B cell (primary cell): Measurements from ENCODE around the gene STK17B. TPM values are rescaled to one million over a fixed set of nuclear protein-coding genes. Genes with fewer than 3 reads are reported as not detected.
A peak's percentile ranks its signal among the peaks of the same experiment; 100 is the strongest.

Experiments
- ATAC-seq: fragments of 200-7000 bp; cut with Tn5 transposase; one replicate; pipeline ENCODE4 v1.10.0; 2021; ENCODE audit warnings: low read depth, mild to moderate bottlenecking, moderate number of reproducible peaks, moderate library complexity
- CTCF ChIA-PET: fragments of 350-600 bp; sonication (Branson Sonifier 250); formaldehyde crosslinking; loops from one replicate; lab custom pipeline; 2021; ENCODE audit warnings: antibody characterized with exemption, inconsistent platforms; lab: Charles Lee
- POLR2A ChIA-PET: fragments of 350-600 bp; sonication (Branson Sonifier 250); formaldehyde crosslinking; loops from one replicate; lab custom pipeline; 2021; ENCODE audit warnings: antibody characterized with exemption; lab: Charles Lee
- DNase-seq: peaks from one replicate; pipeline ENCODE4 v3.0.0; 2013
- H2AFZ ChIP-seq: 2 replicates; pipeline ENCODE4 v1.6.1; 2012; ENCODE audit warnings: mild to moderate bottlenecking, low read depth, low read length; ENCODE audit not compliant: insufficient read depth, poor library complexity, severe bottlenecking
- H3K27ac ChIP-seq, 2 donors: 1 replicate in 1 of 2; 2 replicates in 1 of 2; pipeline ENCODE4 v1.5.1; 2012 to 2013; ENCODE audit warnings: low read length in 2 of 2, mild to moderate bottlenecking in 2 of 2, moderate library complexity in 1 of 2
- H3K27me3 ChIP-seq, 4 experiments: fragments of 200-600 bp in 1 of 4; sonication (generic) in 1 of 4; replicated peaks in 1 of 4; 1 replicate in 2 of 4; 2 replicates in 2 of 4; pipeline versions ENCODE4 v1.6.1 to v1.7.0; 2013 to 2016; ENCODE audit warnings: low read length in 3 of 4, mild to moderate bottlenecking in 2 of 4, mixed read lengths in 1 of 4, moderate library complexity in 1 of 4; ENCODE audit not compliant: insufficient read depth in 4 of 4, control insufficient read depth in 3 of 4; ENCODE audit errors: control extremely low read depth in 1 of 4
- H3K36me3 ChIP-seq, 2 experiments: replicated peaks in 1 of 2; 1 replicate in 1 of 2; 2 replicates in 1 of 2; pipeline versions ENCODE4 v1.6.1 to v1.7.1; 2013; ENCODE audit warnings: low read length in 1 of 2; ENCODE audit not compliant: insufficient read depth in 2 of 2, control insufficient read depth in 1 of 2; ENCODE audit errors: control extremely low read depth in 1 of 2, extremely low read depth in 1 of 2
- H3K4me1 ChIP-seq, 2 donors: fragments of 200-600 bp in 1 of 2; sonication (generic) in 1 of 2; 1 replicate in 1 of 2; 2 replicates in 1 of 2; pipeline versions ENCODE4 v1.5.1 to v1.6.1; 2013 to 2017; ENCODE audit warnings: low read length in 2 of 2; ENCODE audit not compliant: control insufficient read depth in 2 of 2, insufficient read depth in 2 of 2
- H3K4me2 ChIP-seq: replicated peaks from 2 replicates; pipeline ENCODE3; 2012; ENCODE audit warnings: mild to moderate bottlenecking, low read depth, low read length; ENCODE audit not compliant: poor library complexity, severe bottlenecking
- H3K4me3 ChIP-seq, 5 experiments: fragments of 200-600 bp in 1 of 5; sonication (generic) in 1 of 5; 1 replicate in 3 of 5; 2 replicates in 2 of 5; pipeline versions ENCODE4 v1.5.1 to v1.7.0; 2011 to 2016; ENCODE audit warnings: low read length in 4 of 5, mild to moderate bottlenecking in 4 of 5, low read depth in 2 of 5, control low read depth in 1 of 5, moderate library complexity in 1 of 5; ENCODE audit not compliant: insufficient read depth in 1 of 5; ENCODE audit errors: control extremely low read depth in 1 of 5, extremely low read depth in 1 of 5
- H3K79me2 ChIP-seq: fragments of 200-600 bp; sonication (generic); one replicate; pipeline ENCODE4 v1.6.0; 2016; ENCODE audit warnings: low read length; ENCODE audit not compliant: control insufficient read depth, insufficient read depth
- H3K9ac ChIP-seq: fragments of 200-600 bp; sonication (generic); 2 replicates; pipeline ENCODE4 v1.6.1; 2017; ENCODE audit warnings: mild to moderate bottlenecking, low read length, moderate library complexity
- H3K9me3 ChIP-seq, 3 donors: one replicate each; pipeline versions ENCODE4 v1.6.1 to v1.7.1; 2013; ENCODE audit warnings: low read length in 2 of 3; ENCODE audit not compliant: control insufficient read depth in 2 of 3, insufficient read depth in 1 of 3; ENCODE audit errors: control extremely low read depth in 1 of 3
- H4K20me1 ChIP-seq: 2 replicates; pipeline ENCODE4 v1.6.0; 2012; ENCODE audit warnings: mild to moderate bottlenecking, low read length; ENCODE audit not compliant: insufficient read depth, control insufficient read depth, poor library complexity, severe bottlenecking
- H3K27ac Mint-ChIP-seq: one replicate; pipeline ENCODE4 v1.8.0; 2021; ENCODE audit warnings: mixed read lengths
- H3K27me3 Mint-ChIP-seq: one replicate; pipeline ENCODE4 v1.8.0; 2021; ENCODE audit warnings: mixed read lengths
- H3K4me1 Mint-ChIP-seq: one replicate; pipeline ENCODE4 v1.8.0; 2021; ENCODE audit warnings: mixed read lengths
- H3K4me3 Mint-ChIP-seq: one replicate; pipeline ENCODE4 v1.8.0; 2021; ENCODE audit warnings: mixed read lengths
- H3K9me3 Mint-ChIP-seq: one replicate; pipeline ENCODE4 v1.8.0; 2022; ENCODE audit warnings: mixed read lengths; ENCODE audit not compliant: insufficient read depth
- EZH2 ChIP-seq: IDR thresholded peaks from 2 replicates; pipeline ENCODE4 v1.6.1; 2012; ENCODE audit warnings: borderline replicate concordance, low read depth, mild to moderate bottlenecking, moderate library complexity, low read length; ENCODE audit not compliant: insufficient read depth, poor library complexity, severe bottlenecking
- whole genome bisulfite sequencing: methylation state at CpG from one replicate; pipeline ENCODE4 v1.1.5; 2013; ENCODE audit warnings: missing lambda C conversion rate; ENCODE audit not compliant: insufficient coverage; 5-methylcytosine and 5-hydroxymethylcytosine counted together
- intact Hi-C: fragments of 100-400 bp; cut with micrococcal nuclease; formaldehyde crosslinking; loops from one replicate; pipeline ENCODE4 v1.10.0; 2022
- polyA plus RNA-seq: library from polyadenylated mRNA; depleted of rRNA; stranded (reverse); fragments of >200 nt; gene quantifications from 2 replicates; pipeline ENCODE4 v1.2.3, GENCODE V29; 2012
- total RNA-seq, 2 donors: library from RNA; stranded (reverse); fragments of 120-200 nt in 1 of 2; gene quantifications; 1 replicate in 1 of 2; 2 replicates in 1 of 2; pipeline versions ENCODE4 v1.2.3 to v1.2.4, GENCODE V29; 2013 to 2022
- TF ChIP-seq, protein P1 (sequence below): fragments of 200-600 bp; IDR thresholded peaks from one replicate; pipeline ENCODE4 v1.8.0; 2022; ENCODE audit warnings: antibody characterized with exemption, mild to moderate bottlenecking

STK17B gene
- total and polyA plus RNA-seq, 2 donors (not counting 1 experiment from before 2014, with no cell fraction given) = 120 to 249 TPM

DNA sequence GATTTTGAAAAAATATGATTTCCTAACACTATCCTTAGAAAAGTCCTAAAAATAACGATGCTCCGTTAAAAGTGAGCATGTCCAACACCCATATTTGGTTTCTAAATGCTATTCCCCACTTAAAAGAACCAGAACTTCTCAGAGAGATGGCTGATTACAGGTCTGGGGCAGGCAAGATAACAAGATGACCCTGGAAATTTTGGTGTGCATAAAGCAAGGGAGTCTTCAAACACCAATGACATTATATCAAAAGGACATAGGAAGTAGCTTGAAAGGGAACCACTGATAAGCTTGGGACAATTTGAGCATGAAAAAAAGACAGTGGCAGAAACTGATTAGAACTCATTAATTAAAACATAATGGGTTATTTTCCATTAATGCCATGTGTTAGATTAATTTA, 17.9 kb downstream of the STK17B start:
- Mint-ChIP-seq H3K4me3 (no peak overlapping the region), H3K9me3 (no peaks in the 10 kb centered on the region), H3K4me1 (peaks cover 68% of the 10 kb centered on the region), H3K27ac (peak overlapping the region; percentile 68), H3K27me3 (no peaks in the 10 kb centered on the region)
- Histone ChIP-seq H3K36me3 (peaks cover 20 to 72% of the 10 kb centered on the region in 2 experiments), H3K27ac (peak overlapping the region in 1 of 2 donors; percentile 23), H3K9me3 (peaks cover 0 to 9% (median 0%) of the 10 kb centered on the region in 3 donors), H3K9ac (no peak overlapping the region), H3K27me3 (no peaks in the 10 kb centered on the region), H4K20me1 (peaks cover 16% of the 10 kb centered on the region), H3K4me2 (no peak overlapping the region), H3K4me3 (no peak overlapping the region), H3K4me1 (peaks cover 37 to 77% of the 10 kb centered on the region in 2 donors), H3K79me2 (peaks cover 100% of the 10 kb centered on the region), H2AFZ (no peak overlapping the region)
- no peak for ATAC-seq
- TF ChIP-seq EZH2 = no peak
- TF ChIP-seq, protein P1, sequence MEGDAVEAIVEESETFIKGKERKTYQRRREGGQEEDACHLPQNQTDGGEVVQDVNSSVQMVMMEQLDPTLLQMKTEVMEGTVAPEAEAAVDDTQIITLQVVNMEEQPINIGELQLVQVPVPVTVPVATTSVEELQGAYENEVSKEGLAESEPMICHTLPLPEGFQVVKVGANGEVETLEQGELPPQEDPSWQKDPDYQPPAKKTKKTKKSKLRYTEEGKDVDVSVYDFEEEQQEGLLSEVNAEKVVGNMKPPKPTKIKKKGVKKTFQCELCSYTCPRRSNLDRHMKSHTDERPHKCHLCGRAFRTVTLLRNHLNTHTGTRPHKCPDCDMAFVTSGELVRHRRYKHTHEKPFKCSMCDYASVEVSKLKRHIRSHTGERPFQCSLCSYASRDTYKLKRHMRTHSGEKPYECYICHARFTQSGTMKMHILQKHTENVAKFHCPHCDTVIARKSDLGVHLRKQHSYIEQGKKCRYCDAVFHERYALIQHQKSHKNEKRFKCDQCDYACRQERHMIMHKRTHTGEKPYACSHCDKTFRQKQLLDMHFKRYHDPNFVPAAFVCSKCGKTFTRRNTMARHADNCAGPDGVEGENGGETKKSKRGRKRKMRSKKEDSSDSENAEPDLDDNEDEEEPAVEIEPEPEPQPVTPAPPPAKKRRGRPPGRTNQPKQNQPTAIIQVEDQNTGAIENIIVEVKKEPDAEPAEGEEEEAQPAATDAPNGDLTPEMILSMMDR = no peak
- 100% methylated on average over 2 of the region's 2 CpGs for WGBS
- CTCF ChIA-PET = interaction anchor here (0.8 to 1.9 kb wide), 6 partner anchors 14 to 128 kb away, joined by 3 to 4 read pairs (median 4); no protein-coding TSS in a partner anchor
- intact Hi-C loops = no loop called here
- POLR2A ChIA-PET = interaction anchor here (0.7 kb wide), 1 partner anchor 1110 kb away, joined by 3 read pairs; no protein-coding TSS in a partner anchor
- DNase-seq = no peak

DNA sequence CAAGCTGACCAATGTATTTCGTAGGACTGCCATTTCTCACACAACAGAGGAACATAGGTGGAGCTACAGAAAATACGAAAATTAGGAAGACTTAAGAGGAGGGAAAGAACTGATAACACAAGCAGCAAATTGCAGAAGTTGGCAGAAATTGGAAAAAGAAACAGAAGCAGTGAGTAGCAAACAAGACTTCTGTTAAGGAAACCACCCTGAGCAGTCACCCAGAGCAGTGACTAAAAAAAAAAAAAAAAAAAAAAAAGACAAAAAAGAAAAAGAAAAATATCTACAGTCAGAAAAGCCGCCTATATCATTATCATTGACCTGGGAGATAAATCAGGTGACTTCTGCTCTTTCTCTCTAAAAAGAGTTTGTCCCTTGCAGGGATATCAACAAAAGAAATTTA, 21.4 kb downstream of the STK17B start:
- Histone ChIP-seq H3K79me2 (peaks cover 97% of the 10 kb centered on the region), H4K20me1 (peaks cover 33% of the 10 kb centered on the region), H3K9me3 (peaks cover 0 to 9% (median 1%) of the 10 kb centered on the region in 3 donors), H3K27me3 (no peaks in the 10 kb centered on the region), H3K4me1 (peaks cover 37 to 55% of the 10 kb centered on the region in 2 donors), H2AFZ (no peak overlapping the region), H3K4me2 (peak overlapping the region; percentile 74), H3K9ac (peak overlapping the region; percentile 49), H3K27ac (peak overlapping the region; percentile 71 to 90), H3K4me3 (peak overlapping the region in 2 of 5 experiments; percentile 11 to 52), H3K36me3 (peaks cover 26 to 68% of the 10 kb centered on the region in 2 experiments)
- CTCF ChIA-PET = interaction anchor here (0.7 to 2.5 kb wide), 10 partner anchors 10 to 155 kb away, joined by 3 to 11 read pairs (median 6); partner anchors contain the start of gene STK17B
- intact Hi-C loops = loop anchor here (1.0 to 5.0 kb wide), 3 partner anchors 20 to 92 kb away; no protein-coding TSS in a partner anchor
- ATAC-seq = peak; percentile 80
- no peaks in the 10 kb centered on the region for H3K27me3 Mint-ChIP-seq
- DNase-seq = peak; percentile 83
- peak overlapping the region; percentile 97 for H3K27ac Mint-ChIP-seq
- POLR2A ChIA-PET = interaction anchor here (0.7 to 1.0 kb wide), 3 partner anchors 17 to 92 kb away, joined by 3 to 18 read pairs (median 6); no protein-coding TSS in a partner anchor
- H3K4me1 Mint-ChIP-seq = peaks cover 65% of the 10 kb centered on the region
- WGBS = no CpG with 5 or more reads among the region's 3 CpGs
- peak overlapping the region; percentile 86 for H3K4me3 Mint-ChIP-seq
- no peak for TF ChIP-seq EZH2
- TF ChIP-seq, protein P1 = no peak
- H3K9me3 Mint-ChIP-seq = no peaks in the 10 kb centered on the region
